GM20000 (cell line): ENCODE measurements around the gene CEP350.

Experiments used
- DNase-seq: peaks from one replicate; pipeline ENCODE4 v3.0.0; 2012; ENCODE audit warnings: low spot score
- CTCF ChIP-seq: IDR thresholded peaks from 2 replicates; pipeline ENCODE4 v1.5.1; 2012; ENCODE audit warnings: mild to moderate bottlenecking, control low read depth; ENCODE audit errors: extremely low read depth, missing control alignments

CEP350 gene

GRCh38 chr1:180031664-180032063, 77.1 kb downstream of the CEP350 start:
- no peak for TF ChIP-seq CTCF
- DNase-seq = no peak

GRCh38 chr1:180033390-180033789, 78.8 kb downstream of the CEP350 start:
- TF ChIP-seq CTCF = no peak
- no peak for DNase-seq

GRCh38 chr1:180040034-180040433, 85.4 kb downstream of the CEP350 start:
- TF ChIP-seq CTCF = no peak
- no peak for DNase-seq

GRCh38 chr1:180041582-180041981, 87.0 kb downstream of the CEP350 start:
- TF ChIP-seq CTCF = no peak
- no peak for DNase-seq

GRCh38 chr1:180042988-180043622, 88.5 kb downstream of the CEP350 start:
- no peak for TF ChIP-seq CTCF
- no peak for DNase-seq

- DNase-seq = no peak
- no peak for TF ChIP-seq CTCF
Measured at GRCh38 chr1:180043785-180044184, 89.2 kb downstream of the CEP350 start.

GRCh38 chr1:180046674-180047073, 92.1 kb downstream of the CEP350 start:
- TF ChIP-seq CTCF = no peak
- DNase-seq = no peak
